Activated naive CD8-positive, alpha-beta T cell treated with anti-CD3 and anti-CD28 coated beads, Interleukin-2, amount 50 U/mL, for 16 hours (primary cell): Measurements from ENCODE around the gene MMS19.

Source experiments
- DNase-seq: peaks from one replicate; pipeline ENCODE4 v3.0.0-alpha.2; 2020; ENCODE audit warnings: low read depth, low spot score

MMS19 gene

DNA sequence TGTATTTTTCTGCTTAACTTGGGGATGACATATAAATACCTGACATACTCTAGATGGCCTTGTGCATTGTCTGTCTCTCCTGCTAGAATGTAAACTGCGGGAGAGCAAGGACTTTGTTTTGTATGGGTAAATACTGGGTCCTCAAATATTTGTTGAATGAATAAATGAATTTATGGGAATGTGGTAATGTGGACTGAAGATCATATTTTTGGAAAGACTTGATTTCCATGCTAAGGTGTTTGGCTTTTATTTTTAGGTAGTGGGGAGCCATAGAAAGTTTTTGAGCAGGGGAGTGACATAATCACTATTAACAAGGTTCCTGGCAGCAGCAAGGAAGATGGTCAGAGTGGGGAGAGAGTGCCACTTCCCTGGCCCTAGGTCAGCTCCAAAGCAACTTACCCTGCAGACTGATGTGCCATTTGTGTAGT is 27.5 kb upstream of the MMS19 start:
- DNase-seq, result no peak

DNA sequence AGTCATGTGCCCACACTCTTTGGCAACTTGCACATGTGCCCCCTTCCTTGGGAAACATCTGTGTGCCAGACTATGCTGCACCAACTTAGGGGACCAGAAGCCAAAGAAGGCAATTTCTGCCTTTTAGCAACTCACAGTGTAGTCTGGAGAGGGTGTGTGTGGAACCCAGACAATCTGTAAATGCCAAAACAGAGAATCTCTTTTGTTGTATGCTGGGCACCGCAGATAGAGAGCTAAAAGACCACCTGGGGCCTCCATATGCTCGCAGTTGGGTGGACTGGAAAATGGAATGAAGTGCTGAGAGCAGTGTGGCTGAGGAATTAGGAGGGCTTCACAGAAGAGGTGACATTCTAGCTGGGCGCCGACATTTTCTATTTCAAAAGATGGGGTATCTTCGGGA is 26.9 kb upstream of the MMS19 start:
- no peak for DNase-seq

DNA sequence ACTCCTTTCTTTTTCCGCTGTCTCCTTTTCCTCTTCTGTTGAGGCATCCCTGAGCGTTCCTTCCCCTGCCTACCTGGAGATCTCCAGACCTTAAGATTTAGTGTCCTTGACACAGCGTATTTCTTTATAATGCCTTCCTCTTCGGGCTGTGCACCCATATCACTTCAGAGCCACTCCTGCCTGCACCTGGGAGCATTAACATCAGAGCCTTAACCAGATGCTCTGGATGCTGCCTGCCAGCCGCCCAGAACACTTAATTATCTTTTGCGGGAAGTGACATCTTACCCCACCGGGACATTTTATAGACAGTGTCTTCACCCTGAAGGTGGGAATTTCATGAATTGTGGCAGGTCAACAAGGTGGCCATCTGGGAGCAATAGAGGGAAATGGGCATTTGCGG is 24.7 kb upstream of the MMS19 start:
- no peak for DNase-seq

DNA sequence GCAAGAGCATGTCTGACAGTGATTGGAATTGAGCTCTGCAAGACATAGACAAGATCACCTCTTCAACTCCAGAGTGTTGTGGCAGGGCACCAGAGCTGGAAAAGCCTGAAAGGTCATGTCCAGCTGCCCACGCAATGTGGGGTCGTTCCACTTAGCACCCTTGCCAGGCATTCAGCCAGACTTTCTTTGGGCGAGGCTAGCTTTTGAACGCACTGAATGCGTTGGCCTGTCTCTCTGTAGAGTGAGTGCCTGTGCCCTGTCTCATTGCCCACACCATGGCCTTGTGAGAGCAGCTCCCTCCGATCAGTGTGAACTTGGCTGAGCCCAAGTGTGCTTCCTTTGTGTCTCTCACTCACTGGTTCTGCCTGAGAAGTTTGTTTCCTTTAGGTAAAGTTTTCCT is 23.8 kb upstream of the MMS19 start:
- no peak for DNase-seq

DNA sequence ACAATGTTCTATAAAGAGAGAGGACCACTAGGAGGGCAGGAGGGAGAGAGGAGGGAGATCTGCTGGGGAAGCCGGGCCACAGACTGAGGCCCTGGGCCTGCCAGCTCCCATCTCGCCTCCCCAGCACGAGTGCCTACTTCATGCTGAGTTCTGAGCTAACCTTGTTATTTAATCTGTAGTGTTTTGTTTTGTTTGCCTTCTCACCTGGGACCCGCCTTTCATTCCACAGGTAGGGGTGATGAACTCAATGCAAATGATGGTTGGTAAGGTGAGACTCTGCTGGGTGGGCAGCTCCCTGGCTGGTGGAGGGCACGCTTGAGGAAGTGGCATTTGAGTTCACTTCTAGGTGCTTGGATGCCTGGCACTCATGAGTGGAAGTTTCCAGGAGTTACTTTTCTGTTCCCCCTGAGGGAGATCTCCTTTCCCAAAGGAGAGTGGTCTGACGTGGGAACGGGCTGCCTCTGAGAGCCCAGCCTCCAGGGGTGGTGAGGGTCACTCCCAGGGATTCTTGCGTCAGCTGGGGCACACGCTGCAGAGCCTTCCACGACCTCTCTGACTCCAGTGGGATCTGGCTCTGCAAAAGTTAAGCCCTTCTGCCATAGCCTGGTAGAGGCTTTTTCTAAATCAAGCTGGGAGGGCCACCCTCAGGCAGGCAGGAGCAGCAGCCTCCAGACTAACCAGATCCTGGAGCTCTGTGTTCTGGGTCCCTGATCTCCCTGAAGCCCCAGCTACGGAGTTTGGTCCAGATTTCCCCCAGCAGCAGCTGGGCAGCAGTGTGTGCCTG is 22.9 kb upstream of the MMS19 start:
- DNase-seq, result no peak

DNA sequence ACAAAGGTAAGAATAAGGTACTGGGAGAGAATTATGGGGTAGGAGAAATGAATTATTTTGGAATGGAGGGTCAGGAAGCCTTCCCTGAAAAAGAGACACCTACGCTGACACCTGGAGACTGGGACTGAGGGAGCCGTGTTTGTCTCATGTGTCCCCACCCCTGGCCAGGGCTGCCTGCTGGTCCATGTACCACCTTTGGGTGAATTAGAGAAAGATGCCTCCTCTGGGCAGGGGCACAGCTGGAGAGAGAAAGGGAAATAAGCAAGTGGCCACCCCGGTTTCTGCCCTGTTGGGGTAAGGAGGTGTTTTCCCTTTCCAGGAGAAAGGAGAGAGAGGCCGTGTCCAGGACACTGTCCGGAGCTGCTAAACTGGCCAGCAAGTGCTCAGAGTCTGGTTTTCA is 22.3 kb upstream of the MMS19 start:
- DNase-seq, result no peak

DNA sequence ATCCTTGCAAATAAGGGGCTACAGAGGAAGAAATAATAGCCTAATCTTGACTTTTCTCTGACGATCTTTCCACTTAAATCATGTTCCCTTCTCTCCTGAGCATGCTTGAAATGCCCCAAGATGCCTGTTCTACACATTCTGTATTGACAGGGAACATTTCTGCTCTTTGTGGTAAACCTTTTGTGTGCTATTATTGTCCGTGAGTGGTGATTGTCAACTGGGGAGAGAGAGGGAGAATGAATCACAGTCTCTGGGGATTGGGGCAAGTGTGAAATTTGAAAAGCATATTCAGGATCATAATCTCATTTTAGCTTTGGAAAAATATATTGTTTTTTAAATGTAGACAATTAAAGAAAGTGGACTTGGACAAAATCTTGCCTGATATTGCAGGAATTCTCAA is 21.1 kb upstream of the MMS19 start:
- DNase-seq, result no peak

DNA sequence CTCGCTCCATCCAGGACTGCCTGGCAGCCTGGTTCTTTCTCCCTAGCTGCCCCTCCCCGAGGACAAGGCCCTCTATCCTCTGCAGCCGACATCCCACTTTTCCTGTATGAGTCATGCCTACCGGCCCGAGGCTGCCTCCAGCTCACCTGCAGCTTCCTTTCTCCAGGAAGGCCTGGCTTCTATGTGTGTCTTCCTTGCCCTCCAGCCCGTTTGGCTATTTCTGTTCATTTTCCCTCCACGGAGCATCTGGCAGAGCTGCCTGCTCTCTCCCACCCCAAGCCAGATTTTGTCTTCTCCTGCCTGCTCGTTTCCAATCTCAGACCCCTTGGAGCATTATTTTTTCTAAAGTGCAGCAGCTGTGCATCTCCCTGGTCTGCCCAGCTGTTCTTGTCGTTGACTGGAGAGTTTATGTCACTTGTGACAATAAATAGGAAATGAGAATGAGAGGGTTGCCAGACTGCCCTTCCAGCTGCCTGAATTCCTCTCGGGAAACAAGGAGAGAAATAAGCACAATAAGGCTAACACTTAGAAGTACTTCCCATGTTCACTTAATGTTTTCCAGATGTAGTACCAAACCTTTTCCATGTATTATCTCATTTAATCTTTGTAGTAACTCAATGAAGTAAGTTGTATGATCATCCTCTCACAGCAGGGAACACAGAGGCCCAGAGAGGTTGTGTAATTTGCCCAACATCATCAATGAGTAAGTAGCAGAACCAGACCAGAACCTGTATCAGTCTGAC is 20.2 kb upstream of the MMS19 start:
- DNase-seq, result no peak

DNA sequence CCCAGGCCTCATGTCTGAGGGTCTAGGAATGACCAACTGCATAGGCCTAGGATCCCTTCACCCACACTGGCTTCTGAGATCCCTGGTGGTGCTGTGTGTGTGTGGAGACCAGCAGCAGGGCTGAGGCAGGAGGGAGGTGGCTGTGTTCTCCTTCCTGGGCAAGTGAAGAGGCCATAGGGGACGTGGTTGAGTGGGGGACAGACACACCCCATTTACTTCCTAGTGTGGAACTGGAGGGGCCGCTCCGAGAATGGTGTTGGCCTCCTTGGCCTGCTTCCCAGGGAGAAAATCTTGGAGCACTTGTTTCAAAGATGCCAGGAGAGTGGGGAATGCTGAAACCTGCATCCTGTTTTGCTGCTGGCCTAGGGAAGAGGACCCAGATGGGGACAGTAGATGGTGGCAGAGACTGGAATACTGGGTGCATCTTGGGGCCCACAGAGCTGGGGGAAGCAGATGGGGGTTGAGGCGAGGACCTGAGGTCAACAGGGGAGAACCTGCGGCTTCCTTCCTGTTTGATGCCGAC is 19.6 kb upstream of the MMS19 start:
- DNase-seq, result no peak

DNA sequence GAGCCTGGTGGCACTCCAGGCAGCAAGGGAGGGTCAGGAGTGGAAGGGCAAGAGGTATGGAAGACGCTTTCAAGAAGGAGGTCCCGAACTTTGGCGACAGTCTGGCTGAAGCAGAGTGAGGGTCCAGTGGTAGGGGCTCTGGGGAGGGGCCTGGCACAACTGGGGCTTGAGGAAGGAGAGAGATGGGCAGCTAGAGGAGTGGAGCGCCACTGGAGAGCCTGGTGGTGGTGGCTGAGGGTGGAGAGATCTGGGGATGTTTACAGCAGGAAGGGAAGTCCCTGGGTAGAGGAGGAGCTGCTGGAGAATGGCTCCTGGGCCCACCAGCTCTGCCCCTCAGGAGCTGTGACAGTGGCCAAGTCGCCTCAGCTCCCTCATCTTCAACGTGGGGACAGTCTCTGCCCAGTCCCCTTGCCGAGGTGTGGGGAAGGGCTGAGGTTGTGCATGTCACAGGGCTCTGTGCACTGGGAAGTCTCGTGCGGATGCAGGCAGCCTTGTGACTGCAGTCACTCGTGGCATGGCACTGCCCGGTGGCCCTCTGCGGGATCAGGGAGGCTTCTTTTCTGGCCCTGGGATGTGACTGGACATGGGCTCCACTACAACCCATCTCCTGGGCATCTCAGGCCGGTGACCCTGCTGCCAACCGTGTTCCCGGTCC is 19.0 kb upstream of the MMS19 start:
- no peak for DNase-seq

DNA sequence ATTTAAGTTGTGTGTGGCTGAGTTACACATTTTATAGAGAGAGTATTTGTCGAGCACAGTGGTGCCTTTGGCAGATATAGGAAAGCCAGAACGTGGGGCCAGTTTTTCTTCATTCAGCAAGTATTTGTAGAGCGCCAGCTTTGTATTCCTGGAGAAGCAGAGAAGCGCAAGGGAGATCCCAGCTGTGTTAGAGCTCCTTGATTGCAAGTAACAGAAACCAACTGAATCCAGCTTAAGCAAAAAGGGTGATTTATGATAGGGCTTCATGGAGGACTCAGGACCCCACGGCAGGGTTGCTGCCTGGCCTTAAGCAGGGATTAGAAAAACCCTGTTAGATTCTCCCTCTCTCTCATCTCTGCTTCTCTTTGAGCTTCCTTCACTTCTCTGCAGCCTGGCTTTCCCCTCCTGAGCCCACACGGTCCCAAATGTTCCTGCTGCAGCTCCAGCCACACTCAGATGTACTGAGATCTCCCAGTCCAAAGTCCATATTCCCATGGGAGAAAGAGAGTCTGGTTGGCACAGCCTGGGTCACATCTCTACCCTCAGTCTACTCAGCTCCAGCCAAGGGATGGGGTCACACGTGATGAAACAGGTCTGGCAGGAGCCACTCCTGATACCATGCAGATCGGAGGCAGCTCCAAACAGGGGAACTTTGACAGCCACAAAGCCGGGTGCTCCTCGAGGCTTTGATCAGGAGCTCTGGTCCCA is 17.2 kb upstream of the MMS19 start:
- DNase-seq, result no peak

DNA sequence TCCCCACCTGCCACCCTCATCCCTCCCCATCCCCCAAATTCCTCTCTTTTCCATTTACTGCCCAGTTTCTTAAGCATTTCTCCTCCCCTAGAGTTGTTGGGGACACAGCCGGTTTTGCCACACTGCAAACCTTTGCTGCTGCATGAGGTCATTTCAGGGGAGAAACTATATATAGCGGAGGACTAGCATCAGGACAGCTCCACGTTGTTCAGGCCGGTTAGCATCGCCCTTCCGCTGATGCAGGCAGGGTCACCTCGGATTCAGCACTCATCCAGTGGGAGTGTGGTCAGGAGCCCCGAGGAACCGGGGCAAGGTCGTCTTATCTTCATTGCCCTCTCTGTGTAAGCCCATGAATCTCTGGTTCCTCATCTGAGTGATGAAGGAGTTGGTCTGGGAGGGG is 16.1 kb upstream of the MMS19 start:
- no peak for DNase-seq

DNA sequence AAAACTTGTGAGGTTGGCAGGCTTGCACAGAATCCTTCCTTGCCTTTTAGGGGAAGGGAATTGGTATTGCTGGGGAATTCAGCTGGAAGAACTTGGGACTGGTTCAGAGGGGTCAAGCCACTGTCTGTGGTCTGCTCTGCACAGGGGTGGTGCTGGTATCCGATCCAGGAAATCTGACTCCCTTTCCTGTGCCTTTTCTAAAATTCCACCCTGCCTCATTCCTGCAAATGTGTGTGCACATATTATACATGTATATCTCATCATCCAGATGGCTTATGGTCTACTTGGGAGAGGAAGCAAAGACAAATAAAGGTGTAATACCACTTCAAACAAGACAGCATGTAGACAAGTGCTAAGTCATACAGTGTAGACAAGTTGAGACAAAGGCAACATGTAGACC is 14.8 kb upstream of the MMS19 start:
- no peak for DNase-seq

DNA sequence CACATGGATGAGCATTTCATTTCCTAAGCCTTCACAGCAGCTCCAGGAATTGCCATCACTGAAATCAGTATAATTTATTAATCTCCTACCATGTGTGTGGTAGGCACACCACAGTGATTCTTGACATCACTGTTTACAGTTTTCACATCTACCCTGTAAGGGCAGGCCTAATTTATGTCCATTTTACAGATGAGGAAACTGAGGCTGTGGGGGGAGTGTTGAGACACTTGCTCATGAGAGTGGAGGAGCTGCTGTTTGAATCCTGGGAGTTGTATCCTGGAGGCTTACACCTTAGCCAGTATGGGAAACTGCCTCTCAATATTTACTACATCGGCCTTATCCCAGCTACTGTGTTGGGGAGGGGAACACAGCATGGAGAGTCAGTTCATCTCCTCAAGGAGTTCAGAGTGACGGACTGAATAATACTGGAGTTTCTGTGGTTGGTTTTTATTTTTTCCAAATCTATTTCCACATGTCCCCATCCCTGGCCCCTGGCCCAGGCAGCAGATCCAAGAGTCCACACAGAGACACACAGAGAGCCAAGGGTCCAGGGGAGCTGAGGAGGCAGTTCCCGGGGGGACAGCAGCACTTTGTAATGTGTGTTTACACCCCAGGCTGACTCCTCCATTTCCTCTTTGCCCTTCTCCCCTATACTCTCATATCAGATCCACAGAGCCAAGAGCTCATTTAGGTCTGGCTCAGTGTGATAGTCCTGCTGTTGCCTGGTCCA is 13.7 kb upstream of the MMS19 start:
- no peak for DNase-seq

DNA sequence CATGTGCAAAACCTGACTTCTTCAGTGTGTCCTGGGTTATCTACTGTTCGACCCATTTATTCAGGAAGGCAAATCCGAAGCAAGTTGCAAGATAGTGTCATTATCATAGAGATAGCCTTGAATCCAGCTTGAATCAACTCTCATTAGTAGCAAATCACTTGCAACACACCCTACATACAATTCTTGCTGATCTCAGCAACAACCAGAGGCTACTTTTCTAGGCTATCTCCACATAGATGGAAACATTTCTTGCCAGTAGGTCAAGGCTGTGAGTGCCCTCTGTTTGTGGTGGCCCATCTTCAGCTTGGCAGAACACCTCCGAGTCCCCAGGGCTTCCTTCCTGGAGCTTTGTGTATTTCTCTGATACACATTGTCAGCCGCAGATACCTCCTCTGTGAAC is 12.5 kb upstream of the MMS19 start:
- no peak for DNase-seq

DNA sequence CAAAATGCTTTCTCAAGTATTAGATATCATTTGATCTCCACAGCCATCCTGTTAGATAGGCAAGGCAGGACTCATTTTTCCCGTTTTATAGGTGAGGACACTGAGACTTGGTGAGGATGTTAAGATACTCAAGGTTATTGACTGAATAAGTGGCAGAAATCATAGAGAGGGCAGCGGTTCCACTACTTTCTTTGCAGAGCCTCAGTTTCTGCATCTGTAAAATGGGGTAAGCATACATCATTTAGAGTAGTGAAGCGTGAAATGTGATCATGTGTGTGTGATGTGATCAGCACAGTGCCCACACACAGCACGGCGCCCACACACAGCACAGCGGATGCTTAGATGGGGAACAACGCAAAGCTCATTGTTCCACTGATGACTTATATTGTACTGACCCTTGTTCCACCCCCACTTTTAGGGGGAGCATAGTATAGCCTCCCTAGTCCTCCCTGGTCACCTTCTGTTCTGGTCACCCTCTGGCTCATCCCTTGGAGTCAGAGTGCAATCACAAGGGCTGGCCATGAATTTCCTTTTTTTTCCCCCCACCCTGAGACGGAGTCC is 11.0 kb upstream of the MMS19 start:
- no peak for DNase-seq

DNA sequence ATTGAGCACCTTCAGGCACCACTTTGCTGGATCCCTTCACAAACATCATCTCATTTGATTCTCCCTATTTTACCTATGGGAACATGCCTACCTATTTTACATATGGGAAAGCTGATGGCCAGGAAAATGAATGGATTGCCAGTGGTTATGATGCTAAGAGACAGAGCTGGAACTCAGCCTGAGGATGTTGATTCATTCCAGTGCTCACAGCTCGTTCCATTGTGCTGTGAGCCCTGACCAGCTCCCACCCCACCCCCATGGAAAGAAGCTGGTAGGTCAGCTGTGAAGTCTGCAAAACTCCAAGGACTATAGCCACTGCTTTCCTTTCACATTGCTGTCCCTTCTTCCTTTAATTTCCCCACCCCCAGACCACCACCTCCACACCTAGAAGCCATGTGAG is 10.1 kb upstream of the MMS19 start:
- DNase-seq, result no peak

DNA sequence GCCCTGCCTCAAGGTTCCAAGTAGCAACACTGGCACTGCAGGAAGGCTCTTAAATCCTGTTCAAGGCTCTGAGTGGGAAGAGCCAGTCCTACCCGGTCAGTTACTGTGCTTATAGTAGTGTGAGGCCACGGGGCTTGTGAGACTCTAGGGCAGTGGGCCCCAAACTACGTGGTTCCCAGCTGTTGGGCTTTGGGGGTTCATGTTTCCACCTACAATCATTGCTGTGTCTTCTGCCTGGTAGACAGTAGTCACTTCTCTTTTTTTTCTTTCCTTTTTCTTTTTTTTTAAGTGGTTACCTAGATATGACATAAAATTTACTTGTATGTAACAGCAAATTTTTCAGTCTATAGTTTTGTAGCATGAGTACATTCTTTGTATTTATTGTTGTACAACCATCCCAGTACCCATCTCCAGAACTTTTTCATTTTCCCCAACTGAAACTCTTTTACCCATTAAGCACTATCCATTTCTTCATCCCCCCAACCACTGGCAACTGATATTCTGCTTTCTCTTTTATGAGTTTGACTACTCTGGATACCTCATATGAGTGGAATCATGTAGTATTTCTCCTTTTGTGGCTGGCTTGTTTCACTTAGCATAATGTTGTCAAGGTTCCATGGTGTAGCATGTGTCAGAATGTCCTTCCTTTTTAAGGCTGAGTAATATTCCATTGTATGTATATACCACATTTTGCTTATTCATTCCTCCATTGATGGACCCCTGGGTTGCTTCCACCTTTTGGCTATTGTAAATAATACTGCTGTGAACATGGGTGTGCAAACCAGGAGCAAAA is 8.2 kb upstream of the MMS19 start:
- no peak for DNase-seq

DNA sequence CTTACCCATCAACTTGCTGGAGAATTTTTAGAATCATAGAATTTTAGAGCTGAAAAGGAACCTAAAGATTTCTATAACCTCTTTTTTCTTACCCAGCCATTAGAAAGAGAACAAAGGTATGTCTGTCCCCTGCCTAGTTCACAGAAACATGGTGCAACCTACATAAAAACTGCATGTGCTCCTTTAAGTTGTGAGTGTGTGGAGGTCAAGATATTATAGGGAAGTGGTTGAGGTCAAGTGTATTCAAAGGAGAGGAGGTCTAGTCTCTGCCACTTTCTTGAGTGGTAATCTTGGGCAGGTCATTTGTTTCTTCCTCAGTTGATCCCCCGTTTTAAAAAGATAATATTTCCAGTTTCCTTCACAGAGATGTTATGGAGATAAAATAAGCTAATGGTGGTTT is 6.9 kb upstream of the MMS19 start:
- no peak for DNase-seq

DNA sequence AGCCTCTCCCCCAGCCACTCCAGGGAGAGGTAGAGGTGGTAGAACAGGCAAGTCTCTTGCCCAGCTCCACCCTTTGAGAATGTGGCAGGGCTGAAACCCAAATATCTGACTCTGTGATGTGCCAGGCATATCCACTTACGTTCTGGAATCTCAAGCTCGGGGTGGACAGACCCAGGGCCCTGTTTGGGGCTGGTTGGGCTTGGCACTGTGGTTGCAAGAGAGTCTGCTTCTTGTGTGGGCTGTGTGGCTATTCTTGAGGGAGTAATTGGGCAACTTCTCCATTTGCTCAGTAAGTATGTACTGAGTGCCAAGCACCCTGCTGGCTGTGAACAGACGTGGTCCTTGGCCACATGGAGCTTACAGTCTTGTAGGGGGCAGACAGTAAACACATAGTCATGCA is 5.2 kb upstream of the MMS19 start:
- no peak for DNase-seq
